GM23338 (cell line): ENCODE measurements around the gene RAB20.

Experiments used
- CTCF ChIP-seq, 2 experiments: fragments of 200-600 bp in 1 of 2; sonication (generic) in 1 of 2; conservative IDR thresholded peaks; 2 replicates each; pipeline versions ENCODE4 v1.5.1 to v1.6.1; 2016 to 2017; ENCODE audit warnings: antibody characterized with exemption in 2 of 2, low read depth in 2 of 2, mild to moderate bottlenecking in 2 of 2, moderate library complexity in 1 of 2
- EZH2 ChIP-seq: fragments of 200-600 bp; sonication (generic); IDR thresholded peaks from one replicate; pipeline ENCODE4 v1.8.0; 2017; ENCODE audit warnings: antibody characterized with exemption, mild to moderate bottlenecking, low read depth; ENCODE audit not compliant: unreplicated experiment
- POLR2AphosphoS5 ChIP-seq: IDR thresholded peaks from 2 replicates; pipeline ENCODE4 v1.6.1; 2016; ENCODE audit warnings: antibody characterized with exemption, low read depth

GRCh38 chr13:110497003-110497402 is 64.5 kb downstream of the RAB20 start:
- TF ChIP-seq POLR2AphosphoS5 (no peak), CTCF (conservative IDR thresholded peaks at IDR 0.05; ENCODE audit: low read depth in 2 of 2) (no peak), EZH2 (no peak)
